ENCODE data around the gene LRRC1. TPM values are rescaled to one million over a fixed set of nuclear protein-coding genes. Genes with fewer than 3 reads are reported as not detected.

LRRC1 gene
- total RNA-seq, 1 experiment from 2014 or later: 18.1 TPM

DNA sequence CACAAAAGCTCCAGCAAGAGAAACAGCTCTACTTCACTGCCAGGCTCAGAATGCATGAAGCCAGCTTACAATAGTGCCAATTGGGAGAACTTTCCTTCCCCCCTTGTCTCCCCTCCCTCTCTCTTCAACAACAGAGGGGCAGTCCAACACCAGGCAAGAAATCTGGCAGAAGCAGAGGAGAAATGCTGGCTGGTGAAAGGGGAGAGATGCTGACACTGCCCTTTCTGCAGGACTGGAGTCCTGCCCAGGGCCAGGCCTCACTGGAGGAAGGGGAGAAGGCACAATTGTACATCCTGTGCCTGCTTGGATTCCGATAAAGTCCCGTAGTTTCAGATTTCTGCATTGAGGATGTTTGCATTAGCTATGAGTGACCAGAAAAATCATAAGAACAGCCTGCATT, 148.6 kb downstream of the LRRC1 start:
- H3K9me3 ChIP-seq (ENCODE audit: low read length): no peaks in the 10 kb centered on the region
- no peak overlapping the region for H3K27ac ChIP-seq (ENCODE audit: low read length)
- no peaks in the 10 kb centered on the region for H3K36me3 ChIP-seq (ENCODE audit: low read depth, low read length)
- no peaks in the 10 kb centered on the region for H3K27me3 ChIP-seq (ENCODE audit: low read length)
- H3K79me2 ChIP-seq (ENCODE audit: low read length): no peaks in the 10 kb centered on the region
- no peaks in the 10 kb centered on the region for H3K4me1 ChIP-seq (ENCODE audit: insufficient read depth, low read length)
- no peak for TF ChIP-seq EZH2 (IDR thresholded peaks at IDR 0.05; ENCODE audit: low read length, unreplicated experiment)
- TF ChIP-seq, protein P1, sequence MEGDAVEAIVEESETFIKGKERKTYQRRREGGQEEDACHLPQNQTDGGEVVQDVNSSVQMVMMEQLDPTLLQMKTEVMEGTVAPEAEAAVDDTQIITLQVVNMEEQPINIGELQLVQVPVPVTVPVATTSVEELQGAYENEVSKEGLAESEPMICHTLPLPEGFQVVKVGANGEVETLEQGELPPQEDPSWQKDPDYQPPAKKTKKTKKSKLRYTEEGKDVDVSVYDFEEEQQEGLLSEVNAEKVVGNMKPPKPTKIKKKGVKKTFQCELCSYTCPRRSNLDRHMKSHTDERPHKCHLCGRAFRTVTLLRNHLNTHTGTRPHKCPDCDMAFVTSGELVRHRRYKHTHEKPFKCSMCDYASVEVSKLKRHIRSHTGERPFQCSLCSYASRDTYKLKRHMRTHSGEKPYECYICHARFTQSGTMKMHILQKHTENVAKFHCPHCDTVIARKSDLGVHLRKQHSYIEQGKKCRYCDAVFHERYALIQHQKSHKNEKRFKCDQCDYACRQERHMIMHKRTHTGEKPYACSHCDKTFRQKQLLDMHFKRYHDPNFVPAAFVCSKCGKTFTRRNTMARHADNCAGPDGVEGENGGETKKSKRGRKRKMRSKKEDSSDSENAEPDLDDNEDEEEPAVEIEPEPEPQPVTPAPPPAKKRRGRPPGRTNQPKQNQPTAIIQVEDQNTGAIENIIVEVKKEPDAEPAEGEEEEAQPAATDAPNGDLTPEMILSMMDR (conservative IDR thresholded peaks at IDR 0.05; ENCODE audit: low read depth, low read length): no peak
- no peak for TF ChIP-seq EZH2phosphoT487 (IDR thresholded peaks at IDR 0.05; ENCODE audit: borderline replicate concordance, low read length)
- no TSS peak for BruUV-seq (replicated peaks)
- DNase-seq (no peak), ATAC-seq (peak; percentile 59)
- no peak overlapping the region for H3K9ac ChIP-seq (ENCODE audit: low read length)
- POLR2A ChIA-PET (ENCODE audit: unreplicated experiment): no interaction called here
- no peak overlapping the region for H2AFZ ChIP-seq (ENCODE audit: low read length)
- CTCF ChIA-PET: no interaction called here
- no peak overlapping the region for H3K4me3 ChIP-seq (ENCODE audit: low read length)
- intact Hi-C loops (cut with micrococcal nuclease): no loop called here
- H3F3A ChIP-seq (ENCODE audit: low read length, unreplicated experiment): no peaks in the 10 kb centered on the region
- H4K20me1 ChIP-seq (ENCODE audit: low read length): no peaks in the 10 kb centered on the region
- H3K4me2 ChIP-seq (ENCODE audit: low read length): no peak overlapping the region
- no peaks in the 10 kb centered on the region for H3K9me2 ChIP-seq (replicated peaks; ENCODE audit: low read length)

DNA sequence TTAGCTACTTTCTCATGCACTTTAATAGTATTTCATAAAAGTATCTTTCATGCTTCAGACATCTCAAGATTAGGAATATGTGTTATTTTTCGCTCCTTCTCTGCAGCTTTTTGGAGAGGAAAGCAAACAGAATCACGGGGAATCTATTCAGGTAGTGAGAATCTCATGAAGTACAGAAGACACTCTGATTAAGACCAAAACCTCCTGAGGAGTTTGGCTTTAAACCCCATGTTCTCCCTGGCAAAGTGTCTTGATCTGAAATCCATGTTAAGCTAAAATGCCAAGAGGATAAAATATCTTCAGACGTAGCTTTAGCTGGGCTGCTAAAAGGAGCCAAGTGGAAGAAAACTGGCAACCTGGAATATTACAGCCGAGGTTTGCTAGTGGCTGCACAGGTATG, 149.3 kb downstream of the LRRC1 start:
- no peaks in the 10 kb centered on the region for H3F3A ChIP-seq (ENCODE audit: low read length, unreplicated experiment)
- H3K4me2 ChIP-seq (ENCODE audit: low read length): no peak overlapping the region
- H3K4me1 ChIP-seq (ENCODE audit: insufficient read depth, low read length): no peaks in the 10 kb centered on the region
- TF ChIP-seq EZH2 (IDR thresholded peaks at IDR 0.05; ENCODE audit: low read length, unreplicated experiment) (no peak), EZH2phosphoT487 (IDR thresholded peaks at IDR 0.05; ENCODE audit: borderline replicate concordance, low read length) (no peak)
- TF ChIP-seq, protein P1 (conservative IDR thresholded peaks at IDR 0.05; ENCODE audit: low read depth, low read length): no peak
- no peaks in the 10 kb centered on the region for H3K9me3 ChIP-seq (ENCODE audit: low read length)
- no peak overlapping the region for H3K27ac ChIP-seq (ENCODE audit: low read length)
- no peaks in the 10 kb centered on the region for H4K20me1 ChIP-seq (ENCODE audit: low read length)
- H3K4me3 ChIP-seq (ENCODE audit: low read length): no peak overlapping the region
- no peaks in the 10 kb centered on the region for H3K36me3 ChIP-seq (ENCODE audit: low read depth, low read length)
- no peaks in the 10 kb centered on the region for H3K27me3 ChIP-seq (ENCODE audit: low read length)
- H2AFZ ChIP-seq (ENCODE audit: low read length): no peak overlapping the region
- intact Hi-C loops (cut with micrococcal nuclease): no loop called here
- ChIA-PET CTCF (no interaction called here), POLR2A (ENCODE audit: unreplicated experiment) (no interaction called here)
- no TSS peak for BruUV-seq (replicated peaks)
- no peaks in the 10 kb centered on the region for H3K79me2 ChIP-seq (ENCODE audit: low read length)
- no peak overlapping the region for H3K9ac ChIP-seq (ENCODE audit: low read length)
- no peaks in the 10 kb centered on the region for H3K9me2 ChIP-seq (replicated peaks; ENCODE audit: low read length)
- DNase-seq (no peak), ATAC-seq (no peak)

DNA sequence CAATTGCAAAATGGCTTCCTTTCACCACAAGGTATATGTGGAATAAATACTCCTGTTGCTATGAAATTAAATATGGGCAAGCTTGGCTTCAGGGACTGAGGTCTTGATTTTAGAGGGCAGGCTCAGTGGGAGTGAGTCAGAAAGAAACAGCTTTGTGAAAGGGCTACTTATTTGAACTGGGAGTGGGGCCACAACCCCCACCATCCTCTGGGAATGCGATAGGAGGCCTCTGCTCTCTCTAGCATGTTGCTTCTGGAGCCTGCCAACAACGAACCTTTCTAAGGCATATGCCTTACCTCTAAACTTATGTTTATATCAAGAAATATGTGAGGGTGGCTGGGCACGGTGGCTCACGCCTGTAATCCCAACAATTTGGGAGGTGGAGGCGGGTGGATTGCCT, 149.7 kb downstream of the LRRC1 start:
- no peak overlapping the region for H2AFZ ChIP-seq (ENCODE audit: low read length)
- no peak overlapping the region for H3K4me3 ChIP-seq (ENCODE audit: low read length)
- H3K9ac ChIP-seq (ENCODE audit: low read length): no peak overlapping the region
- ChIA-PET POLR2A (ENCODE audit: unreplicated experiment) (no interaction called here), CTCF (no interaction called here)
- H3K79me2 ChIP-seq (ENCODE audit: low read length): no peaks in the 10 kb centered on the region
- no peaks in the 10 kb centered on the region for H3K9me3 ChIP-seq (ENCODE audit: low read length)
- H3K4me1 ChIP-seq (ENCODE audit: insufficient read depth, low read length): no peaks in the 10 kb centered on the region
- H4K20me1 ChIP-seq (ENCODE audit: low read length): no peaks in the 10 kb centered on the region
- H3K36me3 ChIP-seq (ENCODE audit: low read depth, low read length): no peaks in the 10 kb centered on the region
- H3K27ac ChIP-seq (ENCODE audit: low read length): no peak overlapping the region
- no peaks in the 10 kb centered on the region for H3K9me2 ChIP-seq (replicated peaks; ENCODE audit: low read length)
- H3F3A ChIP-seq (ENCODE audit: low read length, unreplicated experiment): no peaks in the 10 kb centered on the region
- no peak overlapping the region for H3K4me2 ChIP-seq (ENCODE audit: low read length)
- ATAC-seq (no peak), DNase-seq (no peak)
- H3K27me3 ChIP-seq (ENCODE audit: low read length): no peaks in the 10 kb centered on the region
- intact Hi-C loops (cut with micrococcal nuclease): no loop called here
- TF ChIP-seq, protein P1 (conservative IDR thresholded peaks at IDR 0.05; ENCODE audit: low read depth, low read length): no peak
- TF ChIP-seq EZH2phosphoT487 (IDR thresholded peaks at IDR 0.05; ENCODE audit: borderline replicate concordance, low read length): no peak
- BruUV-seq (replicated peaks): no TSS peak

All from PC-3 (cell line).